HCT116 (cell line): ENCODE results near the gene ZDHHC16. TPM values are rescaled to one million over a fixed set of nuclear protein-coding genes. Genes with fewer than 3 reads are reported as not detected.
"Not testable (repeated sequence)": the region's sequence is repeated elsewhere in the genome, so short reads cannot be mapped to it uniquely, and the experiment has no call there.

ENCODE experiments used
- ATAC-seq: fragments of 200-7000 bp; cut with Tn5 transposase; 2 replicates; pipeline ENCODE4 v1.9.1; 2020; ENCODE audit warnings: mild to moderate bottlenecking, moderate library complexity
- BruUV-seq: library from RNA; stranded (reverse); fragments of 400-500 nt; replicated peaks from 2 replicates; lab custom pipeline; 2021; lab: Mats Ljungman, UMichigan
- CTCF ChIA-PET: fragments of 300-600 bp; sonication (Branson Sonifier 250); formaldehyde crosslinking; loops from one replicate; lab custom pipeline; 2021; ENCODE audit warnings: antibody characterized with exemption; lab: Charles Lee
- POLR2A ChIA-PET: fragments of 300-600, 350-600 bp; sonication (Branson Sonifier 250); formaldehyde crosslinking; loops from one replicate; lab custom pipeline; 2021; ENCODE audit warnings: antibody characterized with exemption; lab: Charles Lee
- RAD21 ChIA-PET, 2 experiments: fragments of 300-600 bp; sonication (Branson Sonifier 250); formaldehyde crosslinking; loops; one replicate each; lab custom pipeline; 2023; ENCODE audit warnings: low total read pairs in 2 of 2; ENCODE audit not compliant: uncharacterized antibody in 2 of 2, unreplicated experiment in 2 of 2, low non-redundant PET in 1 of 2; lab: Charles Lee
- DNase-seq: peaks from one replicate; pipeline ENCODE4 v3.0.0-alpha.2; 2010; ENCODE audit warnings: low read depth, low spot score
- H2AFZ ChIP-seq: fragments of 200-600 bp; shearing (Covaris generic), sonication (generic); 2 replicates; pipeline ENCODE4 v1.6.1; 2017; ENCODE audit warnings: low read depth, mixed run types, mixed read lengths, antibody characterized with exemption, low read length; ENCODE audit not compliant: poor library complexity, severe bottlenecking
- H3K27ac ChIP-seq: 2 replicates; pipeline ENCODE4 v1.5.1; 2012; ENCODE audit warnings: low read depth, low read length
- H3K27me3 ChIP-seq: fragments of 200-600 bp; sonication (generic); 2 replicates; pipeline ENCODE4 v1.6.1; 2016; ENCODE audit warnings: mixed run types, low read length, mixed read lengths; ENCODE audit not compliant: insufficient read depth
- H3K36me3 ChIP-seq, 2 experiments: fragments of 200-500 bp in 1 of 2; fragments of 200-600 bp in 1 of 2; sonication (Bioruptor generic) in 1 of 2; sonication (generic) in 1 of 2; 2 replicates each; pipeline versions ENCODE4 v1.5.1 to v1.6.1; 2014 to 2016; ENCODE audit warnings: low read length in 2 of 2, inconsistent platforms in 1 of 2, mixed read lengths in 1 of 2, mixed run types in 1 of 2; ENCODE audit not compliant: insufficient read depth in 2 of 2, control insufficient read depth in 1 of 2
- H3K4me1 ChIP-seq, 2 experiments: fragments of 200-600 bp in 1 of 2; sonication (generic) in 1 of 2; 2 replicates each; pipeline versions ENCODE4 v1.5.1 to v1.6.1; 2012 to 2017; ENCODE audit warnings: low read length in 2 of 2, inconsistent platforms in 1 of 2, mild to moderate bottlenecking in 1 of 2, mixed read lengths in 1 of 2, mixed run types in 1 of 2, moderate library complexity in 1 of 2; ENCODE audit not compliant: insufficient read depth in 2 of 2, control insufficient read depth in 1 of 2
- H3K4me2 ChIP-seq: fragments of 200-600 bp; sonication (generic); 2 replicates; pipeline ENCODE4 v1.6.1; 2017; ENCODE audit warnings: mixed run types, low read length, mixed read lengths
- H3K4me3 ChIP-seq, 2 experiments: fragments of 200-600 bp in 1 of 2; sonication (generic) in 1 of 2; replicated peaks in 1 of 2; 2 replicates each; pipeline ENCODE4 v1.5.1; 2011 to 2016; ENCODE audit warnings: low read length in 2 of 2, control low read depth in 1 of 2, low read depth in 1 of 2, mild to moderate bottlenecking in 1 of 2, mixed read lengths in 1 of 2, mixed run types in 1 of 2
- H3K79me2 ChIP-seq: fragments of 200-600 bp; sonication (generic); 2 replicates; pipeline ENCODE4 v1.6.1; 2017; ENCODE audit warnings: mild to moderate bottlenecking, mixed run types, low read length, moderate library complexity, mixed read lengths; ENCODE audit not compliant: insufficient read depth
- H3K9ac ChIP-seq: fragments of 200-600 bp; sonication (generic); 2 replicates; pipeline ENCODE4 v1.6.1; 2016; ENCODE audit warnings: low read length, mixed read lengths
- H3K9me2 ChIP-seq: fragments of 200-600 bp; sonication (generic), shearing (Covaris generic); 2 replicates; pipeline ENCODE4 v1.6.1; 2017; ENCODE audit warnings: mixed run types, mild to moderate bottlenecking, moderate library complexity; ENCODE audit not compliant: insufficient read depth
- H3K9me3 ChIP-seq, 2 experiments: fragments of 200-500 bp in 1 of 2; fragments of 200-600 bp in 1 of 2; sonication (Bioruptor generic) in 1 of 2; sonication (generic) in 1 of 2; 2 replicates each; pipeline ENCODE4 v1.6.1; 2014 to 2017; ENCODE audit warnings: low read length in 2 of 2, mixed read lengths in 2 of 2, inconsistent platforms in 1 of 2, low read depth in 1 of 2, mild to moderate bottlenecking in 1 of 2, mixed run types in 1 of 2, moderate library complexity in 1 of 2; ENCODE audit not compliant: control insufficient read depth in 1 of 2, insufficient read depth in 1 of 2
- H4K20me1 ChIP-seq: fragments of 200-600 bp; sonication (generic), shearing (Covaris generic); 2 replicates; pipeline ENCODE4 v1.6.1; 2017; ENCODE audit warnings: mixed run types, mild to moderate bottlenecking, moderate library complexity; ENCODE audit not compliant: insufficient read depth
- CTCF ChIP-seq, 3 experiments: fragments of 200-600 bp in 1 of 3; sonication (generic) in 1 of 3; IDR thresholded peaks in 2 of 3; conservative IDR thresholded peaks in 1 of 3; 2 replicates each; pipeline ENCODE4 v1.5.1; 2012 to 2017; ENCODE audit warnings: low read depth in 2 of 3, low read length in 2 of 3, antibody characterized with exemption in 1 of 3, borderline replicate concordance in 1 of 3, control low read depth in 1 of 3, mild to moderate bottlenecking in 1 of 3, mixed read lengths in 1 of 3, mixed run types in 1 of 3, moderate library complexity in 1 of 3; ENCODE audit not compliant: insufficient read depth in 1 of 3
- ELF1 ChIP-seq: IDR thresholded peaks from 2 replicates; pipeline ENCODE4 v1.6.1; 2012; ENCODE audit warnings: low read depth, borderline replicate concordance
- EZH2phosphoT487 ChIP-seq: fragments of 200-600 bp; IDR thresholded peaks from 2 replicates; pipeline ENCODE4 v1.6.1; 2018; ENCODE audit warnings: antibody characterized with exemption, borderline replicate concordance
- JUND ChIP-seq: IDR thresholded peaks from 2 replicates; pipeline ENCODE4 v1.6.1; 2012
- SRF ChIP-seq: IDR thresholded peaks from 2 replicates; pipeline ENCODE4 v1.6.1; 2012; ENCODE audit warnings: low read depth
- ZNF274 ChIP-seq: fragments of 200-500 bp; sonication (Bioruptor generic); IDR thresholded peaks from 2 replicates; pipeline ENCODE4 v1.6.1; 2014; ENCODE audit warnings: mild to moderate bottlenecking, low read depth, low read length, inconsistent platforms
- intact Hi-C: fragments of 100-400 bp; cut with micrococcal nuclease; formaldehyde crosslinking; loops from 2 replicates; pipeline ENCODE4 v1.10.0; 2022
- total RNA-seq: library from RNA; stranded (reverse); gene quantifications from one replicate; pipeline ENCODE4 v1.2.1, GENCODE V29; 2021; ENCODE audit not compliant: unreplicated experiment

The ZDHHC16 gene
- total RNA-seq, 1 experiment from 2014 or later = 34.0 TPM

GRCh38 chr10:97475936-97476594 is 30.1 kb downstream of the ZDHHC16 start:
- Histone ChIP-seq H3K9me3 (no peaks in the 10 kb centered on the region), H3K9ac (no peak overlapping the region), H3K4me3 (no peak overlapping the region), H4K20me1 (peaks cover 3% of the 10 kb centered on the region; the same call in 1 of the 2 replicates), H3K36me3 (peaks cover 71 to 72% of the 10 kb centered on the region in 2 experiments), H2AFZ (no peak overlapping the region), H3K4me1 (no peaks in the 10 kb centered on the region; a peak in 1 of 4 replicates), H3K79me2 (peaks cover 8% of the 10 kb centered on the region; the same call in 1 of the 2 replicates), H3K4me2 (no peak overlapping the region), H3K9me2 (no peaks in the 10 kb centered on the region), H3K27ac (no peak overlapping the region), H3K27me3 (no peaks in the 10 kb centered on the region)
- ChIA-PET RAD21 (no interaction called here), CTCF (no interaction called here), POLR2A (no interaction called here)
- intact Hi-C loops = no loop called here
- ATAC-seq (no peak), DNase-seq (no peak)
- no peak for TF ChIP-seq CTCF (IDR thresholded peaks at IDR 0.05 in 2 of 3, conservative IDR thresholded peaks at IDR 0.05 in 1 of 3; ENCODE audit: borderline replicate concordance in 1 of 3, insufficient read depth in 1 of 3, low read depth in 2 of 3, low read length in 2 of 3)
- TF ChIP-seq EZH2phosphoT487 = no peak
- TF ChIP-seq ELF1 = no peak
- TF ChIP-seq ZNF274 = no peak
- no peak for TF ChIP-seq SRF
- no peak for TF ChIP-seq JUND
- no TSS peak for BruUV-seq

GRCh38 chr10:97479410-97479809 is 33.4 kb downstream of the ZDHHC16 start:
- H4K20me1 ChIP-seq, H3K27me3 ChIP-seq, ATAC-seq, intact Hi-C loops, H3K4me1 ChIP-seq, H3K9me3 ChIP-seq, H3K27ac ChIP-seq, H3K4me3 ChIP-seq, BruUV-seq, CTCF ChIA-PET, RAD21 ChIA-PET, H3K9me2 ChIP-seq, H3K4me2 ChIP-seq, H3K9ac ChIP-seq, H2AFZ ChIP-seq, POLR2A ChIA-PET, DNase-seq: not testable (repeated sequence)
- H3K79me2 ChIP-seq = peaks cover 32% of the 10 kb centered on the region
- peaks cover 51 to 52% of the 10 kb centered on the region in 2 experiments for H3K36me3 ChIP-seq
